Stimulated activated CD8-positive, alpha-beta memory T cell treated with anti-CD3 and anti-CD28 coated beads, Interleukin-15, amount 100 ng/mL, for 4 hours (primary cell): Measurements from ENCODE around the gene PPP5C.
"Not testable (repeated sequence)": the region's sequence is repeated elsewhere in the genome, so short reads cannot be mapped to it uniquely, and the experiment has no call there.

Experiments used
- DNase-seq, 2 donors: peaks; one replicate each; pipeline ENCODE4 v3.0.0-alpha.2; 2020; ENCODE audit warnings: low read depth in 2 of 2

Gene PPP5C

GRCh38 chr19:46364359-46364758, 17.5 kb downstream of the PPP5C start:
- no peak for DNase-seq

GRCh38 chr19:46365561-46365960, 18.7 kb downstream of the PPP5C start:
- DNase-seq, result no peak

GRCh38 chr19:46366620-46367292, 19.9 kb downstream of the PPP5C start:
- DNase-seq, result no peak

- DNase-seq, result no peak
These were observed 20.5 kb downstream of the PPP5C start for GRCh38 chr19:46367426-46367825.

GRCh38 chr19:46368116-46368515, 21.2 kb downstream of the PPP5C start:
- no peak for DNase-seq

GRCh38 chr19:46369817-46370216, 22.9 kb downstream of the PPP5C start:
- DNase-seq, result no peak

- DNase-seq, result no peak
These were observed 24.5 kb downstream of the PPP5C start for GRCh38 chr19:46371371-46371901.

- no peak for DNase-seq
These were observed 26.1 kb downstream of the PPP5C start for GRCh38 chr19:46372901-46373490.

- DNase-seq, result no peak
These were observed 26.8 kb downstream of the PPP5C start for GRCh38 chr19:46373491-46374359.

GRCh38 chr19:46374536-46375475, 27.9 kb downstream of the PPP5C start:
- DNase-seq, result no peak

- DNase-seq, result not testable (repeated sequence)
These were observed 28.7 kb downstream of the PPP5C start for GRCh38 chr19:46375476-46376067.

GRCh38 chr19:46376241-46377153, 29.6 kb downstream of the PPP5C start:
- DNase-seq, result no peak

GRCh38 chr19:46378268-46378667, 31.4 kb downstream of the PPP5C start:
- no peak for DNase-seq

GRCh38 chr19:46380690-46381089, 33.8 kb downstream of the PPP5C start:
- no peak for DNase-seq

GRCh38 chr19:46381346-46381745, 34.5 kb downstream of the PPP5C start:
- no peak for DNase-seq

GRCh38 chr19:46381756-46382345, 35.0 kb downstream of the PPP5C start:
- DNase-seq, result no peak

- no peak for DNase-seq
These were observed 36.4 kb downstream of the PPP5C start for GRCh38 chr19:46383171-46383815.

GRCh38 chr19:46383846-46384245, 37.0 kb downstream of the PPP5C start:
- no peak for DNase-seq

GRCh38 chr19:46384396-46384795, 37.5 kb downstream of the PPP5C start:
- DNase-seq, result no peak
